Left renal cortex interstitium (tissue), 4 donors: ENCODE data around the gene PEAK1. TPM values are rescaled to one million over a fixed set of nuclear protein-coding genes. Genes with fewer than 3 reads are reported as not detected.
"Not testable (repeated sequence)": the region's sequence is repeated elsewhere in the genome, so short reads cannot be mapped to it uniquely, and the experiment has no call there.

Source experiments
- DNase-seq, 4 donors: peaks; one replicate each; pipeline ENCODE4 v3.0.0-alpha.2; 2013; ENCODE audit warnings: low read depth in 4 of 4, low spot score in 2 of 4, missing footprints in 1 of 4
- polyA plus RNA-seq, 4 donors: library from polyadenylated mRNA; unstranded; fragments of 120-200 nt; gene quantifications; one replicate each; pipeline ENCODE4 v1.2.1, GENCODE V29; 2013; ENCODE audit not compliant: insufficient read length in 4 of 4

PEAK1 gene
- polyA plus RNA-seq, 4 donors = 24.4 to 38.8 (median 32.1) TPM

GRCh38 chr15:77326366-77326765 lies 93.5 kb downstream of the PEAK1 start:
- no peak for DNase-seq

- no peak for DNase-seq
Measured at GRCh38 chr15:77312523-77312922, 107.4 kb downstream of the PEAK1 start.

GRCh38 chr15:77311618-77312398 lies 108.1 kb downstream of the PEAK1 start:
- DNase-seq = no peak

- no peak for DNase-seq
Measured at GRCh38 chr15:77311020-77311419, 108.9 kb downstream of the PEAK1 start.

GRCh38 chr15:77309392-77309791 lies 110.5 kb downstream of the PEAK1 start:
- no peak for DNase-seq

- no peak for DNase-seq
Measured at GRCh38 chr15:77305953-77306352, 114.0 kb downstream of the PEAK1 start.

GRCh38 chr15:77296773-77297337 lies 123.0 kb downstream of the PEAK1 start:
- DNase-seq = no peak

- DNase-seq = no peak
Measured at GRCh38 chr15:77295446-77295845, 124.5 kb downstream of the PEAK1 start.

- no peak for DNase-seq
Measured at GRCh38 chr15:77292969-77293558, 126.8 kb downstream of the PEAK1 start.

- DNase-seq = no peak
Measured at GRCh38 chr15:77291107-77291506, 128.8 kb downstream of the PEAK1 start.

GRCh38 chr15:77287385-77287784 lies 132.5 kb downstream of the PEAK1 start:
- DNase-seq = no peak

- no peak for DNase-seq
Measured at GRCh38 chr15:77285057-77285997, 134.6 kb downstream of the PEAK1 start.

GRCh38 chr15:77282333-77282732 lies 137.6 kb downstream of the PEAK1 start:
- DNase-seq = no peak

GRCh38 chr15:77276943-77277342 lies 143.0 kb downstream of the PEAK1 start:
- DNase-seq = no peak

- no peak for DNase-seq
Measured at GRCh38 chr15:77276096-77276495, 143.8 kb downstream of the PEAK1 start.

- not testable (repeated sequence) for DNase-seq
Measured at GRCh38 chr15:77273136-77273535, 146.8 kb downstream of the PEAK1 start.

- no peak for DNase-seq
Measured at GRCh38 chr15:77266708-77267386, 153.1 kb downstream of the PEAK1 start.

GRCh38 chr15:77255385-77255784 lies 164.5 kb downstream of the PEAK1 start:
- DNase-seq = no peak

GRCh38 chr15:77251662-77252061 lies 168.2 kb downstream of the PEAK1 start:
- no peak for DNase-seq

- no peak for DNase-seq
Measured at GRCh38 chr15:77247116-77247515, 172.8 kb downstream of the PEAK1 start.
